Effector memory CD4-positive, alpha-beta T cell (primary cell): ENCODE data around the gene PLA2R1.

Source experiments
- DNase-seq, 3 donors: peaks; one replicate each; pipeline ENCODE4 v3.0.0-alpha.2; 2020
- H3K27ac ChIP-seq: 2 replicates; pipeline ENCODE4 v1.7.0; 2013; ENCODE audit warnings: mild to moderate bottlenecking, low read length, moderate library complexity; ENCODE audit not compliant: insufficient read depth, poor library complexity, severe bottlenecking
- H3K27me3 ChIP-seq: replicated peaks from 2 replicates; pipeline ENCODE4 v1.7.0; 2013; ENCODE audit warnings: mild to moderate bottlenecking, low read length; ENCODE audit not compliant: insufficient read depth, control insufficient read depth, poor library complexity, severe bottlenecking
- H3K36me3 ChIP-seq: 2 replicates; pipeline ENCODE4 v1.7.0; 2013; ENCODE audit warnings: mild to moderate bottlenecking, low read length, moderate library complexity; ENCODE audit not compliant: control insufficient read depth, insufficient read depth
- H3K4me1 ChIP-seq: 2 replicates; pipeline ENCODE4 v1.7.0; 2013; ENCODE audit warnings: low read length, mild to moderate bottlenecking; ENCODE audit not compliant: control insufficient read depth, insufficient read depth, poor library complexity, severe bottlenecking
- H3K4me3 ChIP-seq: 2 replicates; pipeline ENCODE4 v1.7.0; 2013; ENCODE audit warnings: low read length, low read depth, mild to moderate bottlenecking; ENCODE audit not compliant: insufficient read depth, poor library complexity, severe bottlenecking
- H3K9me3 ChIP-seq: 2 replicates; pipeline ENCODE4 v1.7.0; 2013; ENCODE audit warnings: mild to moderate bottlenecking, low read length, moderate library complexity; ENCODE audit not compliant: control insufficient read depth

PLA2R1 gene

GRCh38 chr2:160036736-160037135 lies 25.7 kb downstream of the PLA2R1 start:
- DNase-seq, result no peak
- no peaks in the 10 kb centered on the region for H3K27me3 ChIP-seq
- H3K4me1 ChIP-seq, result no peaks in the 10 kb centered on the region
- no peak overlapping the region for H3K27ac ChIP-seq
- no peaks in the 10 kb centered on the region for H3K36me3 ChIP-seq
- no peaks in the 10 kb centered on the region for H3K9me3 ChIP-seq
- H3K4me3 ChIP-seq, result no peak overlapping the region

- H3K27me3 ChIP-seq, result no peaks in the 10 kb centered on the region
- H3K4me3 ChIP-seq, result no peak overlapping the region
- no peaks in the 10 kb centered on the region for H3K4me1 ChIP-seq
- H3K27ac ChIP-seq, result no peak overlapping the region
- DNase-seq, result no peak
- no peaks in the 10 kb centered on the region for H3K9me3 ChIP-seq
- no peaks in the 10 kb centered on the region for H3K36me3 ChIP-seq
Measured at GRCh38 chr2:160035125-160035524, 27.3 kb downstream of the PLA2R1 start.

- Histone ChIP-seq H3K36me3 (no peaks in the 10 kb centered on the region), H3K27ac (no peak overlapping the region), H3K4me3 (no peak overlapping the region), H3K27me3 (no peaks in the 10 kb centered on the region), H3K9me3 (no peaks in the 10 kb centered on the region), H3K4me1 (no peaks in the 10 kb centered on the region)
- no peak for DNase-seq
Measured at GRCh38 chr2:160034396-160034795, 28.0 kb downstream of the PLA2R1 start.

GRCh38 chr2:160033732-160034392 lies 28.6 kb downstream of the PLA2R1 start:
- H3K4me1 ChIP-seq, result no peaks in the 10 kb centered on the region
- DNase-seq, result no peak
- H3K36me3 ChIP-seq, result no peaks in the 10 kb centered on the region
- H3K4me3 ChIP-seq, result no peak overlapping the region
- no peaks in the 10 kb centered on the region for H3K27me3 ChIP-seq
- no peaks in the 10 kb centered on the region for H3K9me3 ChIP-seq
- H3K27ac ChIP-seq, result no peak overlapping the region

GRCh38 chr2:160029270-160029628 lies 33.2 kb downstream of the PLA2R1 start:
- Histone ChIP-seq H3K9me3 (no peaks in the 10 kb centered on the region), H3K36me3 (no peaks in the 10 kb centered on the region), H3K27me3 (no peaks in the 10 kb centered on the region), H3K4me1 (no peaks in the 10 kb centered on the region), H3K27ac (no peak overlapping the region), H3K4me3 (no peak overlapping the region)
- no peak for DNase-seq

- H3K4me3 ChIP-seq, result no peak overlapping the region
- H3K9me3 ChIP-seq, result no peaks in the 10 kb centered on the region
- no peaks in the 10 kb centered on the region for H3K36me3 ChIP-seq
- no peak for DNase-seq
- H3K4me1 ChIP-seq, result no peaks in the 10 kb centered on the region
- no peak overlapping the region for H3K27ac ChIP-seq
- no peaks in the 10 kb centered on the region for H3K27me3 ChIP-seq
Measured at GRCh38 chr2:160028431-160029269, 33.8 kb downstream of the PLA2R1 start.

GRCh38 chr2:160022162-160022561 lies 40.3 kb downstream of the PLA2R1 start:
- H3K9me3 ChIP-seq, result no peaks in the 10 kb centered on the region
- no peak for DNase-seq
- no peaks in the 10 kb centered on the region for H3K36me3 ChIP-seq
- H3K27ac ChIP-seq, result no peak overlapping the region
- no peak overlapping the region for H3K4me3 ChIP-seq
- H3K4me1 ChIP-seq, result no peaks in the 10 kb centered on the region
- H3K27me3 ChIP-seq, result no peaks in the 10 kb centered on the region

- Histone ChIP-seq H3K27me3 (no peaks in the 10 kb centered on the region), H3K27ac (no peak overlapping the region), H3K9me3 (no peaks in the 10 kb centered on the region), H3K4me1 (no peaks in the 10 kb centered on the region), H3K36me3 (no peaks in the 10 kb centered on the region), H3K4me3 (no peak overlapping the region)
- DNase-seq, result no peak
Measured at GRCh38 chr2:160019374-160020090, 42.9 kb downstream of the PLA2R1 start.

- Histone ChIP-seq H3K4me1 (no peaks in the 10 kb centered on the region), H3K36me3 (no peaks in the 10 kb centered on the region), H3K27ac (no peak overlapping the region), H3K9me3 (no peaks in the 10 kb centered on the region), H3K27me3 (no peaks in the 10 kb centered on the region), H3K4me3 (no peak overlapping the region)
- no peak for DNase-seq
Measured at GRCh38 chr2:160015746-160016145, 46.7 kb downstream of the PLA2R1 start.

- H3K27me3 ChIP-seq, result no peaks in the 10 kb centered on the region
- no peak overlapping the region for H3K4me3 ChIP-seq
- no peak overlapping the region for H3K27ac ChIP-seq
- H3K36me3 ChIP-seq, result no peaks in the 10 kb centered on the region
- no peaks in the 10 kb centered on the region for H3K4me1 ChIP-seq
- H3K9me3 ChIP-seq, result no peaks in the 10 kb centered on the region
- DNase-seq, result no peak
Measured at GRCh38 chr2:160014227-160014626, 48.2 kb downstream of the PLA2R1 start.
